Esophagus mucosa (tissue), 1 donor: ENCODE measurements around the gene ZNF730. TPM values are rescaled to one million over a fixed set of nuclear protein-coding genes. Genes with fewer than 3 reads are reported as not detected.
"Not testable (repeated sequence)": the region's sequence is repeated elsewhere in the genome, so short reads cannot be mapped to it uniquely, and the experiment has no call there.

Experiments used
- ATAC-seq: fragments of 200-7000 bp; cut with Tn5 transposase; one replicate; pipeline ENCODE4 v1.9.1; 2020
- total RNA-seq: library from RNA; stranded (reverse); gene quantifications from one replicate; pipeline ENCODE4 v1.2.4, GENCODE V29; 2023
- donor health status: DM: yes; HTN: yes; CAD: no.

Gene ZNF730
- 0.44 TPM for total RNA-seq

DNA sequence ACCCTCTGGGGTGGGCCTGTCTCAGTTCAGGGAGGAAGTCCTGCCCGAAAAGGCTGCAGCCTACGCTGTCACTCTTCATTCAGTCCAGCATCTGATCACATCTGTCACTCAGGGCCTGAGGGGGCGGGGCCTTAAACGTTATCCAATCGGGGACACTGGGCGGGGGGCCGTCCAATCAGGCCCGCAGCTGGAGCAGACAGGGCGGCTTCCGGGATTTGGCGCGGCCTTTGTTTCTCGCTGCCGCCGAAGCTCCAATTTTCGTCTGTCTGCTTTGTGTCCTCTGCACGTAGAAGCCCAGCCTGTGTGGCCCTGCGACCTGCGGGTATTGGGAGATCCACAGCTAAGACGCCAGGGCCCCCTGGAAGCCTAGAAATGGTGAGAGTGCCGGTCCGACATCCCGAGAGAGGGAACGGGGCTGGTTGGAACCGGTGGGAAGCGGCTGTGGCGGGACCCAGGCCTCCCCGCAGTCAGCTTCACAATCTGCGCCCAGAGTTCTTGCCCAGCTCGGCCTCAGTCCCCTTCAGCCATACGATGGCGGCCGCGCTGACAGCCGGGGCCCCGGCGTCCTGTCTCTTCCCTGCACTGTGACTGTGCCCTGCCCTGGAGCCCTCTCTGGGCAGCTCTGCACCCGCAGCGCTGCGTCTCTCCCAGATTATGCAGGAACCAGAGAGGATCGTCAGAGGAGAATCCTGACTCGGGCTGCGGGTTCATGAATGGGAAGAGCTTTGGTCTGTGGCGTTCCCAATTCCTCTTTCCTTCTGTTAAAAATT, at the start of gene ZNF730:
Gene ZNF730 (plus strand): TSS at position 224 of the 770 bp plus-strand sequence. CDS start 149 bp downstream, at position 373.
- ATAC-seq: peak; percentile 80

DNA sequence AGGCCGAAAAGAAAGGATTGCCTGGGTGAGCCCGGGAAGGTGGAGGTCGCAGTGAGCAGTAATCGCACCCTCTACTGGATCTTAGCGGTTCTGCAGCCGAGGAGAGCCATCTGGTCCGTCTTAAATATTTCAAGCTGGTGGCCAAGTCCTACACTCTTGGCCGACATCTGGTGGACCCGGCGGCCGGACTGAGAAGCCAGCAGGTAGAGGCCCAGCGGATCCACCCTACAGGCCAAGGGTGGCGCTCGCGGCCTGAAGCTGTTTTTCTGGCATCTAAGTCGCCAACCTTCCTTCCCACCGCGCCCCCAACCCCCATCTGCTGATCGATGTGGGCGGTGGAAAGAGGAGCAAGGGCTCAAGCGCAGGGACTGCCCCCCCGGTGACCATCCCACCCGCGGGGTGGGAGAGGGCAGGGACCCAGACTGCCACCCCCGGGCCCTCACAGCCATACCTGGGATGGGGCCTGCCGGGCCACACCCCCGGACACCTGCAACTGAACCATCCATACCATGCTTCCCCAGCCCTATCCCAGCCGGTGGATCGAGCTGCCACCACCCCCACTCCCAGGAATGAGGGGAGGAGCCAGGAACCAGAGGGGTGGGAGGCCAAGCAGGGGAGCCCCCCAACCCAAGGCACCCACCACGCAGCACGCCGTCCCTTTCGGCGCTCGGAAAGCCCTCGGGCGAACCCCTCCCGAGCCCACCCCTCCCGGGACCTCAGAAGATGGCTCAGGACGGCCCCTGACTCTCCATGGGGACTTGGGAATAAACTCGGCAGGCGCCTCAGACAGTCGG, 46.3 kb upstream of the ZNF730 start:
- ATAC-seq: no peak

DNA sequence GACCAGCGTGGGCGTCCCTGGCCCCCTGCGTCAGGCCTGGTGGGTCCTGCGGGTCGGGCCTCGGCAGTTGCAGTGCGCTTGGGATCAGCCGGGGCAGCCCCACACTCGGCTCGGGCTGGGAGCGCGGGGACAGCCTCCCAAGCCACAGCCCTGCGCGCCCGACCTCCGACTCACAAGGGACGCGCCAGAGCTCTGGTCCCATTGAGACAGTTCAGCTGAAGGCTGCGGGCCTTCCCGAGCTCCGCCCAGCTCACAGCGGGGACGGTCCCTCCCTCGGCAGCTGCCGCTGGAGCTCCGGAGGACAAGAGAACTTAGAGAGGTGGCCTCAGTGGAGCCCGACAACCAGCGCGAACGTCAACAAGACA, 45.7 kb upstream of the ZNF730 start:
- no peak for ATAC-seq

DNA sequence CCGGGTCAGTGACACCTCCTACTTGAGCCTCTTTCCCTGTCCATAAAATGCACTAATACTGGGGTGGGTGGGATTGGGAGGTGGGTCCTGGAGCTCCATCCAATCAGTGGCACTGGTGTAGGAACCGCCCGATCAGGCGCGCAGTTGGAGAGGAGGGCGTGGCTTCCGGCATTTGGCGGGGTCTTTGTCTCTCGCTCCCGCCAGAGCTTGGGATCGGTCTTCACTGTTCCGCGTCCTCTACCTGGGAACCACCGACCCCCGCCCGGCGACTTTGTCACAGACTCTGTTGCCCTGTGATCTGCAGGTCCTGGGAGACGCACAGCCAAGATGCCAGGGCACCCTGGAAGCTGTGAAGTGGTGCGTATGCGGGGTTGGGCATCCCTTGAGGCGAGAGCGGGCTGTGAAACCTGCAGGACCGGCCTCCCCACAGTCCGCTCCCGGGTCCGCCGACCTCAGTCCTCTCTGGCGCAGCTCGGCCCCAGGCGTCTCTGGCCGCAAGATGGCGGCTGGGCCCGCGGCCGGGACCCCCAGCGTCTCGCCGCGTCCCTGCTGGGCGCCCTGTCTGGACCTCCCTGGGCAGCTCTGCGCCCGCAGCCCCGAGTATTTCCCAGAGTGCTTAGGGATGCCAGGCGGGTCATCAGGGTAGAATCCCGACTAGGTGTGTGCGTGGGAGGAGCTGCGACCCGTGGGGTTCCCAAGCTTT, 41.6 kb upstream of the ZNF730 start:
- peak; percentile 83 for ATAC-seq

DNA sequence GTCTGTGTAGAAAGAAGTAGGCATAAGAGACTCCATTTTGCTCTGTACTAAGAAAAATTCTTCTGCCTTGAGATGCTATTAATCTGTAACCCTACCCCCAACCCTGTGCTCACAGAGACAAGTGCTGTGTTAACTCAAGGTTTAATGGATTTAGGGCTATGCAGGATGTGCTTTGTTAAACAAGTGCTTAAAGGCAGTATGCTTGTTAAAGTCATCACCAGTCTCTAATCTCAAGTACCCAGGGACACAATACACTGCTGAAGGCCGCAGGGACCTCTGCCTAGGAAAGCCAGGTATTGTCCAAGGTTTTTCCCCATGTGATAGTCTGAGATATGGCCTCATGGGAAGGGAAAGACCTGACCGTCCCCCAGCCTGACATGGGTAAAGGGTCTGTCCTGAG, 39.0 kb upstream of the ZNF730 start:
- ATAC-seq: not testable (repeated sequence)

DNA sequence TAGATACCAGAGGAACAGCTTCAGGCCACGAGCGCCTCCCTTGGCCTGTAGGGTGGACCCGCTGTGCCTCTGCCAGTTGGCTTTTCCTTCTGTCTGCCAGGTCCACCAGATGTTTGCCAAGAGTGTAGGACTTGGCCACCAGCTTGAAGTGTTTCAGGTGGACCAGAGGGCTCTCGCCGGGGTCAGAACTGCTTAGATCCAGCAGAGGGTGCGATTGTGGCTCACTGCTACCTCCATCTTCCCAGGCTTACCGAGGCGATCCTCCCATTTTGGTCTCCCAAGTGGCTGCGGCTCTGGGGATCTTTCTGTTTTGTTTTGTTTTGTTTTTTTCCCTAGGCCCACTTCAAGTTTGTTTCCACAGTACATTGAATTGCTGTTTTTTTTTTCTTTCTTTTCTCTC, 23.0 kb upstream of the ZNF730 start:
- no peak for ATAC-seq

DNA sequence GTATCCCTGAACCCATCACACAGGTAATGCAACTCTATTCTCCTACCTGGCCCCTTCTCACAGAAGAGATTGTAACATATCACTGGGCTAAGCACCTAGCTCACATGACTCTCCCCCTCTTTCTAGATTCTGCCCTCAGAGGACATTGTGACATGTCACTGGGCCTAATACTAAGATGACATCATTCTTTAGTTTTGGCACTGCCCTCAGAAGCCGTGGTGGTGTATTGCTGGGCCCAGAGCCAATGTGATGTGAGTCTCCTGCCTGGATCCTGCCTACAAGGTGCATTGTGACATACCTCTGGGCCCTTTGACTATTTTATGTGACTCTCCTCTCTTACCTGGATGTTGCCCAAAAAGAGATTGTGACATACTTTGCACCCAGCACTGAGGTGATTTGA, 21.4 kb upstream of the ZNF730 start:
- peak; percentile 32 for ATAC-seq

DNA sequence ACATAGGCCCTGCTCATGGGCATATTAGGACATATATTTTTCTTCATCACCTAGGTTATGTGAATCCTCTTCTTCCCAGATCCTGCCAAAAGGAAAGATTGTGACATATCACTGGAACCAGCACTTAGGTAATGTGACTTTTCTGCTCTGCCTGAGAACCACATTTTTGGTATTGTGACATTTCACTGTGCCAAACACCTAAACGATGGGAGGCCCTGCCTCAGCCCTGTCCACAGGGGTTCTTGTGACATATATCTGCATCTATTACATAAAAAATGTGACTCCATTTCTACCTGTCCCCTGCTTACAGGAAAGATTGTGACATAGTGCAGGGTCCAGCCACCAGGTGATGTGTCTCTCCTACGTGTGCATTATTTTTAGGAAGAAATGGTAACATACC, 18.5 kb upstream of the ZNF730 start:
- no peak for ATAC-seq

DNA sequence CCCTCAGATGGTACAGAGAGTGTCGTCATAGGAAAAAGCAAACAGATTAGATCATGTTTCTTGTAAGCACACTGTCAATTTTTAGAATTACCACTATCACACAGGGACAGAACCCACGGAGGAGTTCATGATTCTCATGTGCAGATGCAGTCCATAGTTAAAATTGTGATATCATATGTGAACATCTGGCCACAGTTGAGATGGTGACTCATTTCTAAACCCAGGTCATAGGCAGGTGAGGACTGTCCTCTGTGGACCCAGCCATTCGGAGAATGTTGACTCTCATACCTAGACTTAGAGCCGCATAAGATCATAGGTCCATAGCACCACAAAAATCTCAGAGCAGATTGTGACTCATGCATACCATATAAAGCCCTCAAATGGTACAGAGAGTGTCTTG, 17.8 kb upstream of the ZNF730 start:
- no peak for ATAC-seq

DNA sequence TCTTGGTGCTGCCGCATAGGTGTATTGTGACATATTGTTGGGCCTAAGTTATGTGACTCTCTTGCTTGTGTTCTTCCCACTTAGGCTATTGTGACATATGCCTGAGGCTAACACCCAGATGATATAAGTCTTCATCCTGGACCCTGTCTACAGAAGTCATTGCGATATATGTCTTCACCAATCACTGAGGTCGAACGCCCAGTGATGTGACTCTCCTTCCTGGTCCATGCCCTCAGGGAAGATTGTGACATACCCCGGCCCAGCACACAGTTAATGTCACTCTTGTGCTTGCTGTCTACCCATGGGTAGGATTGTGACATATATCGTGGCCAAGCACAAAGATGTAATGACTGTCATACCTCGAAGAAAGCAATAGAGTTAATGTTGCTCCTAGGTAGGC, 16.9 kb upstream of the ZNF730 start:
- ATAC-seq: no peak

DNA sequence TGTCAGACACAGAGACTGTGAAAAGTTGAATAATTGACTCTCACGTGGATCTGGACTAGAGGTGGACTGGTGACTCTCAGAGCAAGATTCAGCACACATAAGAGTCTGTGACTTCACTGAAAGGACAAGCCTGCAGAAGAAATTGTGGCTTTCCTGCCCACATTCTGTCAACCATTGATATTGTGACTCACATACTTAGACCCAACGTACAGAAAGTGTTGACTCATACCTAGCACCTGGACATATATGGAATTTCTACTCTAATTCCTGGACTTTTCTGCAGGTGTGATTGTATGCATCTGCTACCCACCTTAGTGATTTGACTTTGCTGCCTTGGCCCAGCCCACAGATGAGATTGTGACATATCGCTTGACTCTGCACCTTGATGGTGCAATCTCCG, 15.6 kb upstream of the ZNF730 start:
- ATAC-seq: peak; percentile 42

DNA sequence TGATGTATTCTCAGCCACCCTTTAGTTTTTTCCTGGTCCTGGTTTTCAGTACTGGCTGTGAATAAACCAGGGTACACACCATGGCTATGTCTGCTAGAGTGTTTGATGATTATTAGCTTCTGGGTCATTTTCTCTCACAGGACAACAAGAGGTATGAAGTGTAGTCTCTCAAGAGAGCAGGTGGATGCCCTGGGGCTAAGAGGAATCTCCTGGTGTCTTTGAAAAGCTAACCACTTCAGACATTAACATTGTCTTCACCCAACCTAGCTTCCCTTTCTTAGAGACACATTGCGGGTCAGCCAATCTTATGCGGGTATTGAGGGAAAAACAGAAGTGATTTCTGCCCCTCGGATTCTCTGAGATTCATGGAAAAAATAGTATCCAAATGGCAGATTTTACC, 1.6 kb downstream of the ZNF730 start:
- no peak for ATAC-seq

DNA sequence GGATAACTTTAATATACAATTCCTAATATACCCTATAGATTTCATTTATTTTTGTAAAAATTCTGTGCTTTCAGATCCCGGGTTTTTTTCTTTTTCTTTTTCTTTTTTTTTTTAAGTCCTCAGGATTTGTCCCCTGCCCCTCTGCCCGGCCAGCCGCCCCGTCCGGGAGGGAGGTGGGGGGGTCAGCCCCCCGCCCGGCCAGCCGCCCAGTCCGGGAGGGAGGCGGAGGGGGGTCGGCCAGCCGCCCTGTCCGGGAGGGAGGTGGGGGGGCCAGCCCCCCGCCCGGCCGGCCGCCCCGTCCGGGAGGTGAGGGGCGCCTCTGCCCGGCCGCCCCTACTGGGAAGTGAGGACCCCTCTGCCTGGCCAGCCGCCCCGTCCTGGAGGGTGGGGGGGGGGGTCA, 17.4 kb downstream of the ZNF730 start:
- ATAC-seq: not testable (repeated sequence)

DNA sequence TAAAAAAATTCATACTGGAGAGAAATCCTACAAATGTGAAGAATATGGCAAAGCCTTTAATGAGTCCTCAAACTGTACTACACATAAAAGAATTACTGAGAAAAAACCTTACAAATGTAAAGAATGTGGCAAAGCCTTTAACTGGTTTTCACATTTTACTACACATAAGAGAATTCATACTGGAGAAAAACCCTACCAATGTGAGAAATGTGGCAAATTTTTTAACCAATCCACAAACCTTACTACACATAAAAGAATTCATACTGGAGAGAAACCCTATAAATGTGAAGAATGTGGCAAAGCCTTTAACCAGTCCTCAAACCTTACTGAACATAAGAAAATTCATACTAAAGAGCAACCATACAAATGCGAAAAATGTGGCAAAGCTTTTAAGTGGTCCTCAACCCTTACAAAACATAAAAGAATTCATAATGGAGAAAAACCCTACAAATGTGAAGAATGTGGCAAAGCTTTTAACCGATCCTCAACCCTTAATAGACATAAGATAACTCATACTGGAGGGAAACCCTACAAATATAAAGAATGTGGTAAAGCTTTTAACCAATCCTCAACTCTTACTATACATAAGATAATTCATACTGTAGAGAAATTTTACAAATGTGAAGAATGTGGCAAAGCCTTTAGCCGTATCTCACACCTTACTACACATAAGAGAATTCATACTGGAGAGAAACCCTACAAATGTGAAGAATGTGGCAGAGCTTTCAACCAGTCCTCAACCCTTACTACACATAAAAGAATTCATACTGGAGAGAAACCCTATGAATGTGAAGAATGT, 29.0 kb downstream of the ZNF730 start:
- ATAC-seq: no peak

DNA sequence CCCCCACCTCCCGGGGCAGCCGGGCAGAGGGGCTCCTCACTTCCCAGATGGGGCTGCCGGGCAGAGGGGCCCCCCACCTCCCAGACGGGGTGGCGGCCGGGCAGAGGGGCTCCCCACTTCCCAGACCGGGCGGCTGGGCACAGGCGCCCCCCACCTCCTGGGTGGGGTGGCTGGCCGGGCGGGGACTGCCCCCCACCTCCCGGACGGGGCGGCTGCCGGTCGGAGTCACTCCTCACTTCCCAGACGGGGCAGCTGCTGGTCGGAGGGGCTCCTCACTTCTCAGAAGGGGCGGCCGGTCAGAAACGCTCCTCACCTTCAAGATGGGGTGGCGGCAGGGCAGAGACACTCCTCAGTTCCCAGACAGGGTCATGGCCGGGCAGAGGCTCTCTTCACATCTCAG, 43.9 kb downstream of the ZNF730 start:
- ATAC-seq: no peak

DNA sequence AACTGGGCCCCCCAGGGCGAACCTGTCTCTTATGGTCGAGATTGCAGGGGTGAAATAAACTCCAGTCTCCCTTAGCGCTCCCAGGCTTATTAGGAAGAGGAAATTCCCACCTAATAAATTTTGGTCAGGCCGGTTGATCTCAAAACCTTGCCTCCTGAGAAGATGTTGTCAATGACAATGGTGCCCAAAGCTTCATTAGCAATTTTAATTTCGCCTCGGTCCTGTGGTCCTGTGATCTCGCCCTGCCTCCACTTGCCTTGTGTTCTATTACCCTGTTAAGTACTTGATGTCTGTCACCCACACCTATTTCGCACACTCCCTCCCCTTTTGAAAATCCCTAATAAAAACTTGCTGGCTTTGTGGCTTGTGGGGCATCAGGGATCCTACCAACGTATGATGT, 51.5 kb downstream of the ZNF730 start:
- ATAC-seq: not testable (repeated sequence)

DNA sequence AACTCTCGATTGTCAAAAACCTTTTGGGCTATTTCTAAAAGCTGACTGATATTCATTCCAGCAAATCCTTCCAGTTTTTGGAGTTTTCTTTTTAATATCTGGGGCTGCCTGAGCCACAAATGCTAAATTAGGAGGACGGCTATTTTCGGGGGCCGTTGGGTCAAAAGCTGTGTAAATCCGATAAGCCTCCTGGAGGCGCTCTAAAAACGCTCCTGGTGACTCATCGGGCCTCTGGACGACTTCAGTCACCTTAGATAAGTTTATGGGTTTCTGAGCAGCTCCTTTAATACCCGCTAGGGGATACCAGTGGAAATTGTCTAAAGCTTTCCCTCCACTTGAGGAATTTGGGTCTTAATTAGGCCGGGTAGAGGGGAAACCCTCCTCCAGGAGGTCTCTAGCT, 66.4 kb downstream of the ZNF730 start:
- ATAC-seq: no peak

DNA sequence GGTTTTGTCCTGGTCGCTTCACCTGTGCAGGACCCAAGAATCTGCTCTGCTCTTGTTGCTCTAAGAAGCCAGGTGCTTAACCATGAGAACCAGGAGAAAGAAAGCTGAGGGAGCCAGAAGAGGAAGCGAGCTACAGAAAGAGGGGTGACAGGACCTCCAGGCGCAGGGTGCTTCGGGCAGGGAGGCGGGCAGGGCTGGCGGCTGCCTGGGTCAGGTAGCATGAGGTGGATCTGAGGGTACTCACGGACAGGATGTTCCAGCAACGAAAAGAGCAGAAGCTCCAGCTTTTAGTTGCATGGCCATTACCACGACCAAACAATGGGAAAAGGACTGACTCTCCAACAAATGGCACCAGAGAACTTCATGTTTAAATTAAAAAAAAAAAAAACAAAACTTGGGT, 73.5 kb downstream of the ZNF730 start:
- no peak for ATAC-seq
